ENCODE data around the gene C1QTNF5. TPM values are rescaled to one million over a fixed set of nuclear protein-coding genes. Genes with fewer than 3 reads are reported as not detected.

The C1QTNF5 gene
- total RNA-seq, 2 experiments from 2014 or later, result not detected

- Histone ChIP-seq H3K27ac (ENCODE audit: low read depth, low read length, poor library complexity, severe bottlenecking) (peak overlapping the region; percentile 13), H3K36me3 (ENCODE audit: insufficient read depth, low read length) (no peaks in the 10 kb centered on the region), H3K9me2 (ENCODE audit: insufficient read depth, low read length) (no peaks in the 10 kb centered on the region), H2AFZ (ENCODE audit: low read length) (no peak overlapping the region), H4K20me1 (ENCODE audit: insufficient read depth, low read length) (no peaks in the 10 kb centered on the region), H3K9me3 (ENCODE audit: low read length) (no peaks in the 10 kb centered on the region), H3K4me2 (ENCODE audit: low read length) (peak overlapping the region; percentile 64), H3K4me1 (ENCODE audit: insufficient read depth, low read length, poor library complexity, severe bottlenecking) (peaks cover 79% of the 10 kb centered on the region), H3K4me3 (ENCODE audit: low read depth, low read length, poor library complexity, severe bottlenecking) (no peak overlapping the region), H3K79me2 (ENCODE audit: insufficient read depth, low read depth, low read length) (no peaks in the 10 kb centered on the region)
- ChIA-PET CTCF (ENCODE audit: unreplicated experiment) (interaction anchor here (0.7 to 1.5 kb wide), 3 partner anchors 9 to 37 kb away, joined by 3 to 7 read pairs (median 4); no protein-coding TSS in a partner anchor), POLR2A (interaction anchor here (0.5 to 1.5 kb wide), 3 partner anchors 10 to 180 kb away, joined by 3 to 5 read pairs (median 3); no protein-coding TSS in a partner anchor)
- no peak for DNase-seq (ENCODE audit: low spot score)
- no peak for TF ChIP-seq CTCF (conservative IDR thresholded peaks at IDR 0.05; ENCODE audit: low read length)
- TF ChIP-seq EZH2phosphoT487 (IDR thresholded peaks at IDR 0.05; ENCODE audit: borderline replicate concordance, low read depth, low read length), result no peak
- intact Hi-C loops (cut with micrococcal nuclease; ENCODE audit: unreplicated experiment), result loop anchor here (5.0 kb wide), 1 partner anchor 49 kb away; no protein-coding TSS in a partner anchor
- BruUV-seq (replicated peaks), result no TSS peak
Measured at GRCh38 chr11:119371067-119371601, 30.5 kb upstream of the C1QTNF5 start.

GRCh38 chr11:119370486-119371046 lies 29.9 kb upstream of the C1QTNF5 start:
- peak overlapping the region; percentile 13 for H3K27ac ChIP-seq (ENCODE audit: low read depth, low read length, poor library complexity, severe bottlenecking)
- no TSS peak for BruUV-seq (replicated peaks)

More at GRCh38 chr11:119370486-119371046, 29.9 kb upstream of the C1QTNF5 start:
- ChIA-PET CTCF (ENCODE audit: unreplicated experiment) (interaction anchor here (0.5 to 1.5 kb wide), 3 partner anchors 9 to 33 kb away, joined by 3 to 7 read pairs (median 4); no protein-coding TSS in a partner anchor), POLR2A (interaction anchor here (0.6 to 1.5 kb wide), 3 partner anchors 9 to 179 kb away, joined by 3 to 5 read pairs (median 3); no protein-coding TSS in a partner anchor)
- H3K9me3 ChIP-seq (ENCODE audit: low read length), result no peaks in the 10 kb centered on the region
- peaks cover 84% of the 10 kb centered on the region for H3K4me1 ChIP-seq (ENCODE audit: insufficient read depth, low read length, poor library complexity, severe bottlenecking)
- peak overlapping the region; percentile 64 for H3K4me2 ChIP-seq (ENCODE audit: low read length)
- H3K9me2 ChIP-seq (ENCODE audit: insufficient read depth, low read length), result no peaks in the 10 kb centered on the region
- intact Hi-C loops (cut with micrococcal nuclease; ENCODE audit: unreplicated experiment), result loop anchor here (5.0 kb wide), 1 partner anchor 48 kb away; no protein-coding TSS in a partner anchor
- TF ChIP-seq CTCF (conservative IDR thresholded peaks at IDR 0.05; ENCODE audit: low read length), result peak; percentile 24; the same call in 1 of the 2 replicates
- TF ChIP-seq EZH2phosphoT487 (IDR thresholded peaks at IDR 0.05; ENCODE audit: borderline replicate concordance, low read depth, low read length), result no peak
- H3K36me3 ChIP-seq (ENCODE audit: insufficient read depth, low read length), result no peaks in the 10 kb centered on the region
- no peaks in the 10 kb centered on the region for H3K79me2 ChIP-seq (ENCODE audit: insufficient read depth, low read depth, low read length)
- H2AFZ ChIP-seq (ENCODE audit: low read length), result no peak overlapping the region; the same call in 1 of the 2 replicates
- H4K20me1 ChIP-seq (ENCODE audit: insufficient read depth, low read length), result no peaks in the 10 kb centered on the region
- peak; percentile 51 for DNase-seq (ENCODE audit: low spot score)
- H3K4me3 ChIP-seq (ENCODE audit: low read depth, low read length, poor library complexity, severe bottlenecking), result no peak overlapping the region
